NCI-H2029 treated with DMSO at 0.1 percent for 48 hours (cell line): ENCODE results near the gene ZMIZ1.

Experiments used
- DNase-seq: peaks from one replicate; lab custom pipeline; 2025; lab: John Stamatoyannopoulos, UW

ZMIZ1 gene

GRCh38 chr10:79156334-79157274 is 87.8 kb downstream of the ZMIZ1 start:
- DNase-seq, result no peak

- DNase-seq, result no peak
These were observed 89.2 kb downstream of the ZMIZ1 start for GRCh38 chr10:79158004-79158340.

DNA sequence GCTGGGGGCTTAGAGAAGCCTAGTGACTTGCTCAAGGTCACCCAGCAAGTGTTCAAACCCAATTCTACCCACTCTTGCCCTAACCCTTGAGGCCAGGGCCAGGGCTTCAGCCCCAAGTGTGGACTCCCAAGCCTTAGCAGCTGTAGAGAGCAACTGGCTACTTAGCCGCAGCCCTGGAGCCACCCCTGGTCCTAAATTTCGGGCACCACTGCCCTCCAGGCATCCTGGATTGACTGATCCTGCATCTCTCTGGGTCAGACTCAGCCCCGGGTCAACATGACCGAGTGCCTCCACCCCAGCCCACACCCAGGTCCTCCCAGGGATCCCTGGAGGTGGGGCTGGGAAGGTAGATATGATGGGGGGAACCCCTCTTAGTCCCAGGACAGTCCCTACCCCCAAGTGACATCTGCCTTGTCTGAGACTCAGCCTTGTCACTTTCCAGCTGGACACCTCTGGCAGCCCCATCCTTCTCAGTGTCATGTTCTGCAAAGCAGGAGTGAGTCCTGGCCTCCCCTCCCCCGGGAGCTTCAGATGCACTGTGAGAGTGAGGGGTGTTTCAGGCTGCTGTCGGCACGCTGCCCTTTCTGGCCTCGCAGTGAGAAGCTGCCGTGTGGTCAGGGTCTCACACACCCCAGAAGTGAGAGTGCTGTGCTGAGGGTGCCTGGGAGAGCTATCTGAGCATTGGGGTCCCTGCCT is 89.8 kb downstream of the ZMIZ1 start:
- no peak for DNase-seq

DNA sequence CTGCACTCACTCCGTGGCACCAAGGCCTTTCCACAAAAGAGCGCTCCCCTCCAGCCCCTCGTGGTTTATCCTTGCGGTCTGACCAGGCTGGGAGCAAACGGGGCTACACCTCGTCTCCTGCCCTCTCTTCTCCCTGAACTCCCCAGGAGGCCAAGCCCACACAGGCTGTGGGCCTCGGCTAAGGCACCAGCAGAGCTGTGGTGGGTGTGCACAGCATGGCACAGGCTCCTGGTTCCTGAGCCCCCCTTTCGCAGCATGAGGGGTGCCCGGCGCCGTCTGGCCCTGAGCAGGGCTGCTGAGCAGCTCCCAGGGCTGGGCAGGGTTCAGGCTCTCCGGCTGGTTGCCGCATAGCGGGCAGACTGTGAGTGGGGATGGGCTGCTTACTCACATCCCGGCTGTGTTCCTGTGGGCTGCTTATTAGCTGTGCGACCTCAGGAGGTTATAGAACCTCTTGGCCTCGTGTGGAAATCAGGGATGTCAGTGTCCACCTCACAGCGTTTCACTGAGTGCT is 90.4 kb downstream of the ZMIZ1 start:
- no peak for DNase-seq

GRCh38 chr10:79159785-79160184 is 91.0 kb downstream of the ZMIZ1 start:
- DNase-seq, result no peak

DNA sequence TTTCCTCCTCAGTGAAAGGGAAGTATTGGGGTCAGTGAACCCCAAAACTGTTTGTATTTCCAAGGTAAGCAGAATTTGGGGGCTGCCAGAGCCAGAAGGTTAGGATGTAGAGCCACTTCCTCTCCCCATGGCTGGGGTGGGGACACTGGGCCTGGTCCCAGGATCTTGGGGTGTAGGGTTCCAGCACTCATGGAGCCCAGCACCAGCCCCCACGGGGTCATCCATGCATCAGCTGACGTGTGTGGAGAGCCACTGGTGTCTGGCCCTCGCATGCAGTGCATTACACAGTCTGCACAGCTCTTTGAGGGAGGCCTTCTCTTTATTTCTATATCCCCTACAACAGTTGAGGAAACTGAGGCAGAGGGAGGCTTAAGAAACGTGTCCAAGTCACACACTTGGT is 91.4 kb downstream of the ZMIZ1 start:
- no peak for DNase-seq

- DNase-seq, result no peak
These were observed 92.8 kb downstream of the ZMIZ1 start for GRCh38 chr10:79161557-79161956.

- DNase-seq, result no peak
These were observed 93.3 kb downstream of the ZMIZ1 start for GRCh38 chr10:79162022-79162421.

DNA sequence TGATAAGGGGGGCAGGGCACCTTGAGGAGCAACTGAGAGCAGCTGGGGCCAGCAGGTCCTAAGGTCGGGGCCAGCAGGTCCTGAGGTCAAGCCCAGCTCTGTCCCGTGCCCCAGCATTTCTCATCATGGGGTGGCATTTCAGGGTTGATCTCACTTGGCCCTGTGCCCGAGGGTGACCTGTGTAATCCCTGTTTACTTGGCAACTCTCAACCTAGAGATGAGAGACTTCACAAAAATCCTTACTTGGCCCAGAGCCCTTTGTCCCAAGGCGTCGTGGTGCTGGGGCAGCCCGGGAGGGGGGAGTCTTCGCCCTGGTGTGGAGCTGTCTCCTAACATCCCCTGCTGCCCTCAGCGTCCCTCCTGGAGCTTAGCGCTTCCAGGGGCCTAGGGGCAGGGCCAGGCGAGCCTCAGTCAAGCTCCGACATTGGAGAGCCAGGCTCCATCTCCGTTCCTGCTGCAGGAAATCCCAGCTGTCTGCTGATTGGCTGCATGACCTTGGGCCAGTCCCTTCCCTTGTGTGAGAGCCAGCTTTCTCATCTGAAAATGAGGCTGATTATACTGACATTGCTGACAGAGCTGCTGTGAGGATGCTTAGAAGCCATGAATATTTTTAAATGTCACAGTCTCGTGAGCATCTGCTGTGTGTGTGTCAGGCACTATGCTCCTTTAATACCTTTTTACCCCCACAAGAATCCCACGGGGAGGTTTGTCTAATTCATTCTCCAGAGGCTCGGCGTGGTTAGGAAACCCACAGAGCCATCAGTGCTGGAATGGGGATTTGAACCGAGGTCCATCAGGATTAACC is 94.3 kb downstream of the ZMIZ1 start:
- DNase-seq, result no peak

GRCh38 chr10:79163666-79163975 is 94.9 kb downstream of the ZMIZ1 start:
- DNase-seq, result no peak

GRCh38 chr10:79164075-79164474 is 95.3 kb downstream of the ZMIZ1 start:
- no peak for DNase-seq

- DNase-seq, result no peak
These were observed 96.5 kb downstream of the ZMIZ1 start for GRCh38 chr10:79165070-79165778.

GRCh38 chr10:79166312-79166721 is 97.6 kb downstream of the ZMIZ1 start:
- DNase-seq, result no peak

DNA sequence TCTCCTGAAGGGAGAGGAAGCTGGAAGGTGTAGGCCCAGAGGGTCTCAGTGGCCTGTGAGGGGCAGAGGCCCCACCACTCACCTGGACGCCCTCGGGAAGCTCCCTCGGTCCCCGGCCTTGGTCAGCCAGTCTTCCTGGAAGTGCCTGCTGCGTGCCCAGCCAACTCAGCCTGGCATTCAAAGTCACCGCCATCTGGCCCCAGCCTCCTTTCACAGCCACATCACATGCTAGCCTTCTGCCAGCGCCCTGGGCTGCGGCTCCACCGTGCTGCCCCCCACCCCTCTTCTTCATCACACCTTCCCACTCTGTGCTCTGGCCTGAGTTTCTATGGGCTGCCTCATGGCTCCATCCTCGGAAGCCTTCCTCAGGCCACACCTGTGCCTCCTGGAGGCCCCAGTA is 98.0 kb downstream of the ZMIZ1 start:
- DNase-seq, result no peak

DNA sequence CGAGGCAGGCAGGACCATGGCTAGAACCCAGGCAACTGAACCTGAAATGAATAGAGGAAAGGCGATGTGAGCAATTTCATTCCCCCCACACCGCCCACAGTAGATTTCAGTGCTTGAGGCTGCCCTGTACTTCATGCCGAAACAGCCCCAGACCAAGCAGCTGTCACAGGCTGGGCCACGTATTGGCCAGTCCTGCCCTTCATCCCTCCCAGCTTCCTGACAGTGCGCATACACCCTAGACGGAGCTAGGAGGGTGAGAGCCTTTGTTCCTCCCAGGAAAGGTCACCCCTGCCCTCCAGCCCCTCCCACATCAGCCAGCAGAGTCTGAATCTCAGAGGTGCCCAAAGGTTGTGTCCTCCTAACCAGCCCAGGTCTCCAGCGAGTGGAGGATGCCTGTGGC is 98.8 kb downstream of the ZMIZ1 start:
- DNase-seq, result no peak

GRCh38 chr10:79168210-79168609 is 99.4 kb downstream of the ZMIZ1 start:
- DNase-seq, result no peak

GRCh38 chr10:79170226-79170752 is 101.5 kb downstream of the ZMIZ1 start:
- no peak for DNase-seq

DNA sequence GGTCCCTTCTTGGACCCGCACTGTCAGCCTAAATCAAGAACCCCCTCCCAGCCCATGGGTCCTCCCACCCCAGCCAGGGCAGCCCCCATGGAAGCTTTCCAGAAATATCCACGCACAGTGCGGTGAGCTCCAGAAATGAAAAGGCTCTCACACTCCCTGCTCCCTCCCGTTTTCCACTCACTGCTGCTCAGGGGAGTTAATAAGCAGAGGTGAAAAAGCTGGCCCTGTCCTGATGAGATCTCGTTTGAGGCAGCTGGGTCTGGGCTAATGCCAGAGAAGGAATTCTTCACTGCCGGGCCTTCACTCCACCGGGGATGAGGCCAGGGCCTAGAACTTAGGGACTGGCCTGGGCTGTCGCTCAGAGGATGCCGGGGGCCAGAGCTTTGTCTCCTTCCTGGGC is 102.2 kb downstream of the ZMIZ1 start:
- no peak for DNase-seq

DNA sequence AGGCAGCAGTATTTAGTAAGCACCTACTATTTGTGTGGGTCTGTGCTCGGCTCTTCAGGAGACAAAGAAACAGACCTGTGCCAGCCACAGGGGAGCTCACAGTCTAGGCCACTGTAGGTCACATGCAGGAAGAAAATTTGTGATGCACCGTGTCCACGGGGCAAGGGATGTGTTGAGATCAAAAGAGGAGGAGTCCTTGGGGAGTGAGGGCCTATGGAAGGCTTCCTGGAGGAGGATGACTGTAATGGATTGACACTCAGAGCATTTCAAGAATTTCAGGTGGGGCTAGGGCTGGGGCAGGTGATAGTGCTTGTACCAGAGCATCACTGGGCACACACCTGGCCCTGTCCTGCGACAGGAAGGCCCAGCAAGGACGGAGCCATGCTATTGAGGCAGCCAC is 102.7 kb downstream of the ZMIZ1 start:
- no peak for DNase-seq

GRCh38 chr10:79172881-79173280 is 104.1 kb downstream of the ZMIZ1 start:
- DNase-seq, result no peak

DNA sequence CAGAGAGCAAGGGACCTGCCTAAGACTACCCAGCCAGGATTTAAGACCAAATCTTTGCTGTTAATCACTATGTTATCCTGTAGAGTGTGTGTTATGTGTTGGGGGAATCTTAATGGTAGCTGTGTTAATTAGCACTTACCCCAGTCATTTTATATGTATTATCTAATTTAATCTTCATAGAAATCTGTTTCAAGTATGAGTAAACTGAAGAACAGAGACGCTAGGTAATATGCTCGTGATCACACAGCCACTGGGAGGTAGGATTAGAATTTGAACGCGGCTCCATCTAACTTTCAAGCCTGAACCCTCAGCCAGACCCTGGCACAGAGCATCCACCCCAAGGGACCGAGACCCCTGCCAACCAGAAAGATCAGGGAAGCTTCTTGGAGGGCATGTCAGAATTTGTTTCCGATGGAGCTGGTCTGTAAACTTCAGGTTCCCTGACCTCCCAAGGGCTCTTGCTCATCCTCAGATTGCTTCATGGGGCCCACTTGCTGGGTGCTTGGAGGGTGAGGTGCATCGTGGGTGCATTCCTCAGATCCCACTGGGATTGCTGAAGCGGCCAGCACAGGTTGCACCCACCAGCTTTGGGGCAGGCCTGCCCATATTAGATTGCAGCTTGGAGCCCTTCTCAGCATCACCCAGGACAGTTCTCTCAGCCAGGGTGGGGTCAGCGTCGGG is 105.0 kb downstream of the ZMIZ1 start:
- no peak for DNase-seq
